GM19372 (cell line): ENCODE results near the gene ADAM10.

Experiments
- ATAC-seq: cut with Tn5 transposase; IDR thresholded peaks from one replicate; pipeline ENCODE4 v1.9.1; 2021; ENCODE audit warnings: mild to moderate bottlenecking, low read depth, moderate library complexity; ENCODE audit not compliant: unreplicated experiment

ADAM10 gene

DNA sequence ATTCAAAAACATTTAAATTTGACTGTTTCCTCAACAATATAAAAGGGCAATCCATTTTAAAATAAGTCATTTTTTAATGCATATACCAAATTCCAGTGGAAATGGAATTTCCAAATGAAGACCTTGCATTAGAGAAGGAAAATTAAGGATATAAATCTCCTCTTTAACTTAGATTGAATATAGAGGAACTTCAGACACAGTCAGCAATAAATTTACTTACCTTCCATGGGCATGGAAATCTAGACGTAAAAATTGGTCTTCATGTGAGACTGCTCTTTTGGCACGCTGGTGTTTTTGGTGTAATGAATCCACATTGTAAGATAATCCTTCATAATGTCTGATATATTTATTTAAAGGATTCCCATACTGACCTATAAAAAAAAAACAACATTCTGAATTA lies 32.1 kb downstream of the ADAM10 start:
- ATAC-seq: no peak

GRCh38 chr15:58716027-58716426 lies 33.5 kb downstream of the ADAM10 start:
- ATAC-seq: no peak

DNA sequence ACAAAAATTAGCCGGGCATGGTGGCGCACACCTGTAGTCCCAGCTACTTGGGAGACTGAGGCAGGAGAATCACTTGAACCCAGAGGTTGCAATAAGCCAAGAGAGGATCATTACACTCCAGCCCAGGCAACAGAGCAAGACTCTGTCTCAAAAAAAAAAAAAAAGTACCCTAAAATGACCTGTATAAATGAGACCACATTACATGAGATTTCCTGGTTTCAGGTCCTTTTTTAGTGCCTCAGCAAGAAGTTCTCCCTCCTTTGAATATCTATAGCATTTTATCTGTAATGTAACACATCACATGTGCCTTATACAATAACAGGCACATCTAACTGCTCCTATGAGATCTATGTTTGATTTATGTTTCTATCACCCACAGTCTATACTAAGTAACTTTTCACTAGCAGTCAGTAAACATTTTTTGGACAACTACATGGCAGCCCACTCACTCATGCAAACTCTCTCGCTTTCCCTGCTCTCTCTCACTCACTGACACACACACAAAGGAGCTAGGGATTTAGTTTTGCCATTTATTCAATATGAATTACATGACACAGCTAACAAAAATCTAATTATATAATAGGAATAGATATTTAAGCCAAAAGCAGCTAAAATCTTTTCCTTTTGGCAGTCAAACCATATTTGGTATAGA lies 34.1 kb downstream of the ADAM10 start:
- no peak for ATAC-seq

- ATAC-seq: no peak
These were observed 38.8 kb downstream of the ADAM10 start for GRCh38 chr15:58710701-58711100.

DNA sequence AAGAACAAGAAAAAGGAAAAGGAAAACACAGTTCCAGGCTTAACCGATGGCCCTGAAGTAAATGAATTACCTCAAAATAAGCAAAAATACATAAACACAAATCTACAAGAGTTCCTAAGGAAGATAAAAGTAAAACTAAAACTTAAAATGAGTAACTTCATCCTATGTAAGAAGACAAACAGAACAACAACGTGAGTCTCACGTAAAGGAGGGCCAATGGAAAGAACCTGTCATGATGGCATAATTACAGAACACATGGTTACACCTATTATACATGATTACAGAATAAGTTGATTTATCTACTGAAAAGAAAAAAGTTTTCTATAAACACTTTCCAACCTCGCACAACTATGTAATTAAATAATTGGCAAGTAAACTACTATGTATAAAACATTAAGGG lies 42.1 kb downstream of the ADAM10 start:
- ATAC-seq: no peak

GRCh38 chr15:58705105-58705504 lies 44.4 kb downstream of the ADAM10 start:
- ATAC-seq: no peak

DNA sequence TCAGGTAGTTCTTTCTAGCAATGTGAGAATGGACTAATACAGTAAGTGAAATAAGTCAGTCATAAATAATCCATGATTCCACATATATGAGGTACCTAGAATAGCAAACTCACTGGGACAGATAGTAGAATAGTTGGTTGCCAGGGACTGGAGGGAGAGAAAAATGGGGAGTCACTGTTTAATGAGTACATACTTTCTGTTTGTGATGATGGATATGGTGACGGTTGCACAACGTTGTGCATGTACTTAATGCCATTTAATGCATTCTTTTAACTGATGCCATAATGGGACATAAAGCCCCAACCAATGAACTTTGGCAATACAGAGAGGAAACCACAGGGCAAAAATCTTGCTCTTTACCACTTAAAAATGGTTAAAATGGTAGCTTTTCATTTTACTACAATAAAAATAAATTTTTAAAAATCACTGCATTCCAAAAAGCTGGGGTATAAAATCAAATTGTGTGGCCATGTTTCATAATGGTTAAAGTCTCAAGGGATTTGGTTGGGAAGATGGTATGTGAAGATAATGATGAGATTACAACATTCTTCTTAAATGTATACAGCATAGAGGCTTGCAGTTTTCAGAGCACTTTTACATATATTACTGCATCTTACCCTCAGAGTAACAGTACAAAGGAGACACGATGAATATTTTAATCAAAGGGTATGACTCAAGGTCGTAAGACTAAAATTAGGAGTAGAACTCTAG lies 45.2 kb downstream of the ADAM10 start:
- ATAC-seq: no peak

GRCh38 chr15:58703610-58704009 lies 45.9 kb downstream of the ADAM10 start:
- ATAC-seq: no peak

- no peak for ATAC-seq
These were observed 47.3 kb downstream of the ADAM10 start for GRCh38 chr15:58702233-58702632.

DNA sequence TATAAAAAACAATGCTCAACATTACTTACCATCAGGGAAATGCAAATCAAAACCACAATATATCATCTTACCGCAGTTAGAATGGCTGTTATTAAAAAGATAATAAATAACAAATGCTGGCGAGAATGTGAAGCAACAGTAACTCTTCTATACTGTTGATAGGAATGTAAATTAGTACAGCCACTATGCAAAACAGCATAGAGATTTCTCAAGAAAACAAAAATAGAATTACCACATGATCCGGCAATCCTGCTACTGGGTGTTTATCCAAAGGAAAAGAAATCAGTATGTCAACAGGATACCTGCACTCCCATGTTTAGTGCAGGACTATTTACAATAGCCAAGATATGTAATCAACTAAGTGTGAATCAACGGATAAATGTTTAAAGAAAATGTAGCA lies 48.1 kb downstream of the ADAM10 start:
- ATAC-seq: no peak

GRCh38 chr15:58699769-58700168 lies 49.7 kb downstream of the ADAM10 start:
- no peak for ATAC-seq

DNA sequence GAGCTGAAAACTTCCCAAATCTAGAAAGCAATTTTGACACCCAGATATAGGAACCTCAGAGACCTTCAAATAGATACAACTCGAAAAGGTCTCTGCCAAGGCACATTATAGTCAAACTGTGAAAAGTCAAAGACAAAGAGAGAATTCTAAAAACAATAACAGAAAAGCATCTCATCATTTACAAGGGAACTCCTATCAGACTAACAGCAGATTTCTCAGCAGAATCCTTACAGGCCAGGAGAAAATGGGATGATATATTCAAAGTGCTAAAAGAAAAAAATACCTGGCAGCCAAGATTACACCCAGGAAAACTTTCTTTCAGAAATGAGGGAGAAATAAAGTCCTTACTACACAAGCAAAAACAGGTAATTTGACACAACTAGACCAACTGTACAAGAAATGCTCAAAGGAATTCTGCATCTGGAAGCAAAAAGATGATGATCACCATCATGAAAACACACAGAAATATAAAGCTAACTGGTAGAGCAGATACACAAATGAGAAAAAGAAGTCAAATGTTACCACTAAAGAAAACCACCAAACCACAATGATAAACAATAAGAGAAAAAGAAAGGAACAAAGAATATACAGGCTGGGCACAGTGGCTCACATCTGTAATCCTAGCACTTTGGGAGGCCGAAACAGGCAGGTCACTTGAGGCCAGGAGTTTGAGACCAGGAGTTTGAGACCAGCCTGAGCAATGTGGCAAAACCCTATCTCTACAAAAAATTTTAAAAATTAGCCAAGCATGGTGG lies 50.4 kb downstream of the ADAM10 start:
- no peak for ATAC-seq

- no peak for ATAC-seq
These were observed 52.3 kb downstream of the ADAM10 start for GRCh38 chr15:58697220-58697619.

DNA sequence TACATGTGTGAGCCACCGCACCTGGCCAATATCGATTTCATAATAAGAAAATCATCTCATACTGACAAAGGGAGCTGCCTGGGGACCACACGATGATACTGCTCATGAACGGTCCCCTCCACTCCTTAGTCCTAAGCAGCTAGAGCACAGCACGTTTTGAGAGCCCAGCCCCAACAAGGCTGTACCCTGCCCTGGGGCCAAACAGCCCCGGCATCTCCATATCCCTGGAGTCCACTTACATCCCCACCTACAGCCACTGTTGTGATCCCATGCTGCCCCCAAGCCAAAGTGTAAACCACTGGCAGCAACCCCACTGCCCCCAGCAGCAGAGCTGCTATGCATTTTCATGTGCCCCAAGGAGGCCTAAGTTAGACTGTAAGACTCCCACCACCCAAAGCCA lies 52.8 kb downstream of the ADAM10 start:
- ATAC-seq: no peak

- ATAC-seq: no peak
These were observed 54.7 kb downstream of the ADAM10 start for GRCh38 chr15:58694641-58695398.

GRCh38 chr15:58690703-58691102 lies 58.8 kb downstream of the ADAM10 start:
- ATAC-seq: no peak

DNA sequence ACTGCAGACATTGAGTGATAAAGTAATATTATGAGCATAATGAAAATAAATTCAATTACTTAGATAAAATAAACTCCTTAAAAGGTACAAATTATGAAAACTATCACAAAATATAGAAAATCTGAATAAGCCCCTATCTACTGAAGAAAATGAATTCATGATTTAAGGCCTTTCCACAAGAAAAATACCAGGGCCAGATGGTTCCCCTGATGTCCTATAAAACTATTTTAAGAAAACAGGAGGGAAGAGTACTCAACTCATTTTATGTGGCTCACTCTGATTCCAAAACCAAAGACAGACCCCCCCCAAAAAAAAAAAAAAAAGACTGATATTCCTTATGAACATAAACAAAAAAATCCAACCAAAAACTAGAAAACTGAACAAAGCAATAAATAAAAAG lies 59.9 kb downstream of the ADAM10 start:
- ATAC-seq: no peak

DNA sequence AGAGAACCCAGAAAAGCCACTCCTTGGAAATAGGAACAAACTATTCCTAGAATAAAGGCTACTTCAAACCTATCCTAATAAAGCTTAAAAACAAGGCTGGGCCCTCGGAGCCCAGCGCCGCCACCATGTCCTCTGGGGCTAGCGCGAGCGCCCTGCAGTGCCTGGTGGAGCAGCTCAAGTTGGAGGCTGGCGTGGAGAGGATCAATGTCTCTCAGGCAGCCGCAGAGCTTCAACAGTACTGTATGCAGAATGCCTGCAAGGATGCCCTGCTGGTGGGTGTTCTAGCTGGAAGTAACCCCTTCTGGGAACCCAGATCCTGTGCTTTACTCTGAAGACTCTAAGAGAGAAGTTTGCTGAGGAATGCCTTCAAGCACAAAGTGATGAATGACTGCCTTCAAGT lies 63.2 kb downstream of the ADAM10 start:
- ATAC-seq: no peak

DNA sequence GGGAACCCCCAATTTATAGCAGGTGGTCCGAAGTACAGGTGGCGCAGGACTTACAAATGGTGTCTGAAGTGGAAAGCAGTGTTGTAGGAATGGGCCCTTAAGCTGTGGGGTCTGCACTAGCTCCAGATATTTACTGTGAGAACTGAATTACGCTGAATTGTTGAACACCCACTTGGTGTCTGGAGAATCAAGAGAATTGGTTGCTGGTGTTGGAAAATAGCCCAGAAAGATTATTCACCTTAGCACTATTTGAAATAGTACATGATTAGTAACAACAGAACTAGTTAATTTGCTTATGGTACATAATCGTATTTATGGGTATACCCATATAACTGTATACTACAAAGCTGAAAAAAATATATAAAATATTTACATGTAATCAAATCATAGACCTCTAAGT lies 64.8 kb downstream of the ADAM10 start:
- ATAC-seq: no peak

- no peak for ATAC-seq
These were observed 65.3 kb downstream of the ADAM10 start for GRCh38 chr15:58684036-58684710.
